H1 (cell line): Measurements from ENCODE around the gene DOCK10. TPM values are rescaled to one million over a fixed set of nuclear protein-coding genes. Genes with fewer than 3 reads are reported as not detected.

Source experiments
- CTCF ChIA-PET: fragments of 300-600 bp; sonication (Branson Sonifier 250); formaldehyde crosslinking; loops from one replicate; lab custom pipeline; 2021; ENCODE audit not compliant: partially characterized antibody; lab: Charles Lee
- POLR2A ChIA-PET: fragments of 300-600 bp; sonication (Branson Sonifier 250); formaldehyde crosslinking; loops from one replicate; lab custom pipeline; 2021; ENCODE audit warnings: inconsistent platforms; ENCODE audit not compliant: partially characterized antibody; lab: Charles Lee
- DNase-seq, 2 experiments: peaks; one replicate each; pipeline versions ENCODE4 v3.0.0 to v3.0.0-alpha.2; 2010 to 2022; ENCODE audit warnings: low spot score in 2 of 2, low read depth in 1 of 2, mixed read lengths in 1 of 2
- FAIRE-seq: peaks from 2 replicates; lab custom pipeline; 2011; peaks lifted over from hg19 to GRCh38; lab: Jason Lieb, UNC
- H2AFZ ChIP-seq: 2 replicates; pipeline ENCODE4 v1.8.1; 2012; ENCODE audit warnings: low read length, inconsistent platforms
- H2AK5ac ChIP-seq: 2 replicates; pipeline ENCODE4 v1.6.1; 2013; ENCODE audit warnings: low read depth, low read length
- H2BK120ac ChIP-seq: replicated peaks from 2 replicates; pipeline ENCODE3; 2013; ENCODE audit warnings: low read depth, low read length, inconsistent platforms
- H2BK12ac ChIP-seq: 2 replicates; pipeline ENCODE4 v1.6.1; 2013; ENCODE audit warnings: low read depth, low read length
- H2BK15ac ChIP-seq: 2 replicates; pipeline ENCODE4 v1.6.1; 2013; ENCODE audit warnings: low read length
- H2BK20ac ChIP-seq: 2 replicates; pipeline ENCODE4 v1.6.1; 2013; ENCODE audit warnings: low read length
- H2BK5ac ChIP-seq: 2 replicates; pipeline ENCODE4 v1.6.1; 2013; ENCODE audit warnings: low read depth, low read length
- H3K14ac ChIP-seq: 2 replicates; pipeline ENCODE4 v1.6.1; 2013; ENCODE audit warnings: inconsistent platforms; ENCODE audit not compliant: insufficient read length
- H3K18ac ChIP-seq: 2 replicates; pipeline ENCODE4 v1.6.1; 2013; ENCODE audit warnings: low read length; ENCODE audit errors: extremely low read depth
- H3K23ac ChIP-seq: 2 replicates; pipeline ENCODE4 v1.6.1; 2013; ENCODE audit warnings: inconsistent platforms; ENCODE audit not compliant: insufficient read length
- H3K23me2 ChIP-seq: 2 replicates; pipeline ENCODE4 v1.6.1; 2013; ENCODE audit warnings: low read depth, low read length
- H3K27ac ChIP-seq: 2 replicates; pipeline ENCODE4 v1.6.1; 2011; ENCODE audit warnings: low read depth, low read length, inconsistent platforms
- H3K27me3 ChIP-seq, 4 experiments: replicated peaks in 1 of 4; 1 replicate in 1 of 4; 2 replicates in 3 of 4; pipeline versions ENCODE4 v1.6.1 to v1.8.1; 2011 to 2013; ENCODE audit warnings: low read length in 3 of 4, mild to moderate bottlenecking in 3 of 4, inconsistent platforms in 2 of 4, mixed read lengths in 2 of 4, moderate library complexity in 1 of 4; ENCODE audit not compliant: control insufficient read depth in 3 of 4, insufficient read depth in 3 of 4; ENCODE audit errors: extremely low read depth in 1 of 4
- H3K36me3 ChIP-seq, 4 experiments: 2 replicates each; pipeline versions ENCODE4 v1.6.1 to v1.8.1; 2011 to 2013; ENCODE audit warnings: mild to moderate bottlenecking in 4 of 4, low read length in 3 of 4, moderate library complexity in 2 of 4, control low read depth in 1 of 4, inconsistent platforms in 1 of 4; ENCODE audit not compliant: insufficient read depth in 4 of 4, control insufficient read depth in 2 of 4
- H3K4ac ChIP-seq: replicated peaks from 2 replicates; pipeline ENCODE3; 2013; ENCODE audit warnings: low read length, low read depth, mixed read lengths, inconsistent platforms; ENCODE audit not compliant: insufficient read length
- H3K4me1 ChIP-seq, 4 experiments: replicated peaks in 1 of 4; 1 replicate in 1 of 4; 2 replicates in 3 of 4; pipeline versions ENCODE4 v1.6.1 to v1.8.1; 2011 to 2013; ENCODE audit warnings: low read length in 3 of 4, inconsistent platforms in 2 of 4, mixed read lengths in 1 of 4; ENCODE audit not compliant: insufficient read depth in 4 of 4, control insufficient read depth in 3 of 4
- H3K4me2 ChIP-seq, 2 experiments: 2 replicates each; pipeline versions ENCODE4 v1.6.1 to v1.8.1; 2011 to 2013; ENCODE audit warnings: low read depth in 2 of 2, low read length in 2 of 2, control low read depth in 1 of 2, inconsistent platforms in 1 of 2, mild to moderate bottlenecking in 1 of 2; ENCODE audit not compliant: insufficient read depth in 1 of 2
- H3K4me3 ChIP-seq, 4 experiments: fragments of 200-600, 300-600 bp in 1 of 4; sonication (generic), shearing (Covaris generic), sonication (Bioruptor Twin) in 1 of 4; 2 replicates each; pipeline versions ENCODE4 v1.5.1 to v1.8.1; 2011 to 2016; ENCODE audit warnings: low read length in 4 of 4, low read depth in 3 of 4, control low read depth in 2 of 4, inconsistent platforms in 2 of 4, mild to moderate bottlenecking in 2 of 4, mixed read lengths in 1 of 4, moderate library complexity in 1 of 4; ENCODE audit not compliant: insufficient read depth in 2 of 4; ENCODE audit errors: extremely low read depth in 1 of 4
- H3K56ac ChIP-seq: replicated peaks from 2 replicates; pipeline ENCODE3; 2013; ENCODE audit warnings: low read depth, mild to moderate bottlenecking, mixed read lengths, low read length, inconsistent platforms; ENCODE audit not compliant: insufficient read length
- H3K79me1 ChIP-seq: 2 replicates; pipeline ENCODE4 v1.6.1; 2013; ENCODE audit warnings: low read depth, low read length, control low read depth
- H3K79me2 ChIP-seq, 2 experiments: 2 replicates each; pipeline versions ENCODE4 v1.6.1 to v1.8.1; 2012 to 2013; ENCODE audit warnings: low read length in 2 of 2, mild to moderate bottlenecking in 2 of 2, inconsistent platforms in 1 of 2; ENCODE audit not compliant: insufficient read depth in 2 of 2, control insufficient read depth in 1 of 2
- H3K9ac ChIP-seq, 4 experiments: replicated peaks in 1 of 4; 1 replicate in 1 of 4; 2 replicates in 3 of 4; pipeline versions ENCODE4 v1.6.1 to v1.8.1; 2011 to 2013; ENCODE audit warnings: low read depth in 3 of 4, low read length in 3 of 4, control low read depth in 2 of 4, mild to moderate bottlenecking in 2 of 4, moderate library complexity in 2 of 4, inconsistent platforms in 1 of 4; ENCODE audit errors: extremely low read depth in 1 of 4
- H3K9me3 ChIP-seq, 2 experiments: 2 replicates each; pipeline versions ENCODE4 v1.6.1 to v1.8.1; 2012 to 2013; ENCODE audit warnings: mild to moderate bottlenecking in 2 of 2, moderate library complexity in 2 of 2, control low read depth in 1 of 2, inconsistent platforms in 1 of 2, low read depth in 1 of 2, low read length in 1 of 2, mixed read lengths in 1 of 2; ENCODE audit not compliant: insufficient read depth in 2 of 2
- H4K20me1 ChIP-seq, 2 experiments: replicated peaks in 1 of 2; 2 replicates each; pipeline versions ENCODE3 to v1.8.1; 2011 to 2013; ENCODE audit warnings: inconsistent platforms in 2 of 2, low read length in 2 of 2, mild to moderate bottlenecking in 1 of 2; ENCODE audit not compliant: insufficient read depth in 2 of 2, control insufficient read depth in 1 of 2
- H4K5ac ChIP-seq: 2 replicates; pipeline ENCODE4 v1.6.1; 2013; ENCODE audit warnings: low read length, low read depth, mixed read lengths, inconsistent platforms; ENCODE audit not compliant: insufficient read length
- H4K8ac ChIP-seq: 2 replicates; pipeline ENCODE4 v1.8.0; 2013; ENCODE audit warnings: mild to moderate bottlenecking, moderate library complexity, low read length, inconsistent platforms; ENCODE audit not compliant: insufficient read depth; ENCODE audit errors: extremely low read depth
- H4K91ac ChIP-seq: replicated peaks from 2 replicates; pipeline ENCODE3; 2013; ENCODE audit warnings: low read length, mixed read lengths, inconsistent platforms; ENCODE audit not compliant: insufficient read length
- ATF2 ChIP-seq: IDR thresholded peaks from 2 replicates; pipeline ENCODE4 v1.6.1; 2012; ENCODE audit warnings: low read length, inconsistent platforms
- ATF3 ChIP-seq: IDR thresholded peaks from 2 replicates; pipeline ENCODE4 v1.6.1; 2011; ENCODE audit warnings: low read depth, mild to moderate bottlenecking, low read length; ENCODE audit not compliant: insufficient read depth
- BCL11A ChIP-seq, 2 experiments: IDR thresholded peaks; one replicate each; pipeline ENCODE4 v1.6.1; 2011; ENCODE audit warnings: low read depth in 2 of 2, low read length in 2 of 2, mild to moderate bottlenecking in 2 of 2
- EGR1 ChIP-seq: IDR thresholded peaks from 2 replicates; pipeline ENCODE4 v1.6.1; 2011; ENCODE audit warnings: low read depth, low read length, borderline replicate concordance
- EP300 ChIP-seq, 2 experiments: IDR thresholded peaks; 1 replicate in 1 of 2; 2 replicates in 1 of 2; pipeline ENCODE4 v1.6.1; 2011 to 2012; ENCODE audit warnings: low read depth in 2 of 2, low read length in 2 of 2, mild to moderate bottlenecking in 2 of 2, borderline replicate concordance in 1 of 2, inconsistent platforms in 1 of 2, moderate library complexity in 1 of 2
- MAFK ChIP-seq: IDR thresholded peaks from 2 replicates; pipeline ENCODE4 v1.6.1; 2012; ENCODE audit warnings: low read depth, mild to moderate bottlenecking, improper control_type of control experiment, low read length
- PHF8 ChIP-seq: fragments of 200-600 bp; sonication (generic); conservative IDR thresholded peaks from 2 replicates; pipeline ENCODE4 v1.7.1; 2012; ENCODE audit warnings: low read depth, mild to moderate bottlenecking, inconsistent platforms, low read length, moderate library complexity
- USF2 ChIP-seq: IDR thresholded peaks from 2 replicates; pipeline ENCODE4 v1.6.1; 2011; ENCODE audit warnings: low read length, improper control_type of control experiment
- YY1 ChIP-seq: IDR thresholded peaks from 2 replicates; pipeline ENCODE4 v1.6.1; 2011; ENCODE audit warnings: low read depth, mild to moderate bottlenecking, low read length
- WGBS, 2 experiments: shearing (Covaris generic) in 1 of 2; methylation state at CpG; one replicate each; pipeline versions ENCODE4 v1.1.6 to v1.1.7; 2013 to 2015; ENCODE audit warnings: low lambda C conversion rate in 2 of 2, mixed read lengths in 2 of 2, inconsistent platforms in 1 of 2, low coverage in 1 of 2, missing lambda C conversion rate in 1 of 2; ENCODE audit not compliant: insufficient replicate concordance in 2 of 2, insufficient coverage in 1 of 2, insufficient read length in 1 of 2; ENCODE audit errors: extremely low coverage in 1 of 2, missing lambda C conversion rate in 1 of 2; 5-methylcytosine and 5-hydroxymethylcytosine counted together
- polyA plus RNA-seq, 7 experiments: library from polyadenylated mRNA; depleted of rRNA in 3 of 7; stranded (reverse) in 5 of 7; unstranded in 2 of 7; fragments of >200 nt in 5 of 7; fragments of 200-250 nt in 2 of 7; gene quantifications; 1 replicate in 5 of 7; 2 replicates in 1 of 7; 4 replicates in 1 of 7; pipeline versions ENCODE4 v1.2.1 to v1.2.3, GENCODE V29; 2011 to 2013; ENCODE audit warnings: missing spikeins in 2 of 7, mixed read lengths in 2 of 7
- total RNA-seq: library from RNA; stranded (reverse); fragmentation: NEBNext Ultra II Directional; extraction: Animal tissue kit (Norgen Biotek cat#: 25700); gene quantifications from 2 replicates; pipeline ENCODE4 v1.2.1, GENCODE V29; 2021

The DOCK10 gene
- total and polyA plus RNA-seq, 2 of the 8 experiments (the other 6 are each of a cell fraction or from before 2014, with no cell fraction given): 0.33 to 1.6 TPM

GRCh38 chr2:225025917-225026571, 16.2 kb downstream of the DOCK10 start:
- no peak overlapping the region for H3K18ac ChIP-seq
- no peaks in the 10 kb centered on the region for H4K20me1 ChIP-seq
- H4K8ac ChIP-seq: no peak overlapping the region
- FAIRE-seq (no peak), DNase-seq (no peak)
- H2BK15ac ChIP-seq: no peak overlapping the region
- no peak overlapping the region for H2AK5ac ChIP-seq
- H2BK12ac ChIP-seq: no peak overlapping the region
- no peak overlapping the region for H2BK120ac ChIP-seq
- H3K9me3 ChIP-seq: no peaks in the 10 kb centered on the region
- H3K79me2 ChIP-seq: no peaks in the 10 kb centered on the region
- no peak overlapping the region for H3K9ac ChIP-seq
- no peaks in the 10 kb centered on the region for H3K27me3 ChIP-seq
- ChIA-PET CTCF (interaction anchor here (0.8 to 1.2 kb wide), 3 partner anchors 13 to 25 kb away, joined by 3 read pairs; no protein-coding TSS in a partner anchor), POLR2A (interaction anchor here (0.6 kb wide), 1 partner anchor 454 kb away, joined by 6 read pairs; no protein-coding TSS in a partner anchor)
- H3K14ac ChIP-seq: no peak overlapping the region
- no peak overlapping the region for H4K91ac ChIP-seq
- H2AFZ ChIP-seq: no peak overlapping the region
- H3K4me3 ChIP-seq: no peak overlapping the region
- WGBS, 2 experiments: 73% methylated on average over 2 of the region's 2 CpGs; no CpG with 5 or more reads in 1 of the 2 experiments
- H3K79me1 ChIP-seq: no peaks in the 10 kb centered on the region
- no peak overlapping the region for H4K5ac ChIP-seq
- H3K4me2 ChIP-seq: no peak overlapping the region
- H3K23ac ChIP-seq: no peak overlapping the region
- no peak for TF ChIP-seq ATF2
- no peak for TF ChIP-seq MAFK
- no peak for TF ChIP-seq ATF3
- TF ChIP-seq USF2: no peak
- no peak for TF ChIP-seq BCL11A (IDR thresholded peaks at IDR 0.05; ENCODE audit: low read depth in 2 of 2, low read length in 2 of 2)
- TF ChIP-seq EGR1: no peak
- TF ChIP-seq EP300 (IDR thresholded peaks at IDR 0.05; ENCODE audit: borderline replicate concordance in 1 of 2, low read depth in 2 of 2, low read length in 2 of 2): no peak
- no peak for TF ChIP-seq YY1
- no peak for TF ChIP-seq PHF8
- no peaks in the 10 kb centered on the region for H3K23me2 ChIP-seq
- no peak overlapping the region for H3K56ac ChIP-seq
- H3K4me1 ChIP-seq: no peaks in the 10 kb centered on the region
- H2BK20ac ChIP-seq: no peak overlapping the region
- H2BK5ac ChIP-seq: no peak overlapping the region
- no peaks in the 10 kb centered on the region for H3K36me3 ChIP-seq
- no peak overlapping the region for H3K27ac ChIP-seq
- no peak overlapping the region for H3K4ac ChIP-seq
